Measurements from ENCODE around the gene MRGPRX3. TPM values are rescaled to one million over a fixed set of nuclear protein-coding genes. Genes with fewer than 3 reads are reported as not detected.

The MRGPRX3 gene
- not detected in 5 replicates for total RNA-seq (2022; extraction: Qiagen RNA extraction)

GRCh38 chr11:18132341-18132740 is at the start of gene MRGPRX3:
MRGPRX3 (plus strand) TSS chr11:18132571; CDS start chr11:18137203, 4,632 bp downstream.

GRCh38 chr11:18105802-18106574 is 26.4 kb upstream of the MRGPRX3 start, which contains the start of gene SAAL1:
SAAL1 (minus strand) TSS chr11:18106082; CDS start chr11:18106041, 41 bp downstream.

GRCh38 chr11:18172666-18173065 is 40.3 kb downstream of the MRGPRX3 start, which contains the start of gene MRGPRX4:
MRGPRX4 (plus strand) TSS chr11:18172837; CDS start chr11:18173257, 420 bp downstream.

Other genes with a start within 250 kb of the MRGPRX3 start
- 15.5 to 21.7 TPM (median 16.6 TPM) in 5 replicates for gene SERGEF, start 119.5 kb upstream of the MRGPRX3 start, total RNA-seq (2022; extraction: Qiagen RNA extraction)
- gene TPH1, start 86.3 kb upstream of the MRGPRX3 start, total RNA-seq (2022; extraction: Qiagen RNA extraction): 0.02 to 0.27 TPM (median 0.12 TPM) in 5 replicates
- 35.4 to 42.5 TPM (median 37.7 TPM) in 5 replicates for gene SAAL1, start 26.5 kb upstream of the MRGPRX3 start, total RNA-seq (2022; extraction: Qiagen RNA extraction)
- gene MRGPRX4, start 40.3 kb downstream of the MRGPRX3 start, total RNA-seq (2022; extraction: Qiagen RNA extraction): not detected in 5 replicates
- not detected in 5 replicates for gene SAA4, start 104.2 kb downstream of the MRGPRX3 start, total RNA-seq (2022; extraction: Qiagen RNA extraction)
- 0.26 TPM in 1 of 5 replicates, not detected in the others for gene SAA2, start 116.1 kb downstream of the MRGPRX3 start, total RNA-seq (2022; extraction: Qiagen RNA extraction)
- gene SAA1, start 133.7 kb downstream of the MRGPRX3 start, total RNA-seq (2022; extraction: Qiagen RNA extraction): 1.5 to 2.6 TPM (median 2.1 TPM) in 5 replicates
- 12.6 to 15.0 TPM (median 13.7 TPM) in 5 replicates for gene HPS5, start 189.6 kb downstream of the MRGPRX3 start, total RNA-seq (2022; extraction: Qiagen RNA extraction)
- gene GTF2H1, start 190.0 kb downstream of the MRGPRX3 start, total RNA-seq (2022; extraction: Qiagen RNA extraction): 33.8 to 37.0 TPM (median 34.1 TPM) in 5 replicates